Endodermal cell (in vitro differentiated cells): ENCODE data around the gene ELP5. TPM values are rescaled to one million over a fixed set of nuclear protein-coding genes. Genes with fewer than 3 reads are reported as not detected.

ENCODE experiments used
- DNase-seq: peaks from one replicate; pipeline ENCODE4 v3.0.0-alpha.2; 2017
- H3K27ac ChIP-seq: 2 replicates; pipeline ENCODE4 v1.5.1; 2013; ENCODE audit warnings: mild to moderate bottlenecking, low read depth, low read length, moderate library complexity
- H3K27me3 ChIP-seq: 2 replicates; pipeline ENCODE4 v1.6.1; 2013; ENCODE audit warnings: mild to moderate bottlenecking, low read length, moderate library complexity; ENCODE audit not compliant: insufficient read depth, control insufficient read depth, poor library complexity, severe bottlenecking
- H3K36me3 ChIP-seq: 2 replicates; pipeline ENCODE4 v1.7.0; 2013; ENCODE audit warnings: mild to moderate bottlenecking, low read length, moderate library complexity; ENCODE audit not compliant: control insufficient read depth, insufficient read depth
- H3K4me1 ChIP-seq: one replicate; pipeline ENCODE4 v1.7.0; 2013; ENCODE audit warnings: low read length; ENCODE audit not compliant: control insufficient read depth, insufficient read depth
- H3K4me3 ChIP-seq: 2 replicates; pipeline ENCODE4 v1.5.1; 2013; ENCODE audit warnings: mild to moderate bottlenecking, low read length, moderate library complexity
- H3K9ac ChIP-seq: 2 replicates; pipeline ENCODE4 v1.6.1; 2013; ENCODE audit warnings: mild to moderate bottlenecking, low read length, moderate library complexity; ENCODE audit not compliant: poor library complexity, severe bottlenecking; ENCODE audit errors: extremely low read depth
- H3K9me3 ChIP-seq: 2 replicates; pipeline ENCODE4 v1.6.1; 2013; ENCODE audit warnings: mild to moderate bottlenecking, low read length, moderate library complexity; ENCODE audit not compliant: control insufficient read depth
- H3K27ac Mint-ChIP-seq: 2 replicates; pipeline ENCODE4 v1.8.0; 2020; ENCODE audit warnings: mixed read lengths
- H3K27me3 Mint-ChIP-seq: 2 replicates; pipeline ENCODE4 v1.8.0; 2021; ENCODE audit warnings: mild to moderate bottlenecking, mixed read lengths; ENCODE audit not compliant: insufficient read depth
- H3K36me3 Mint-ChIP-seq: 2 replicates; pipeline ENCODE4 v1.8.0; 2020; ENCODE audit warnings: low read depth, mixed read lengths
- H3K4me1 Mint-ChIP-seq: 2 replicates; pipeline ENCODE4 v1.8.0; 2020; ENCODE audit warnings: mixed read lengths
- H3K4me3 Mint-ChIP-seq: 2 replicates; pipeline ENCODE4 v1.8.0; 2020; ENCODE audit warnings: mild to moderate bottlenecking, moderate library complexity, mixed read lengths
- H3K9me3 Mint-ChIP-seq: 2 replicates; pipeline ENCODE4 v1.8.0; 2020; ENCODE audit warnings: mild to moderate bottlenecking, mixed read lengths
- WGBS, 2 experiments: methylation state at CpG; one replicate each; pipeline versions ENCODE4 v1.1.5 to v1.1.7; 2013; ENCODE audit warnings: missing lambda C conversion rate in 2 of 2, mixed read lengths in 1 of 2; ENCODE audit not compliant: insufficient coverage in 1 of 2, insufficient read length in 1 of 2; 5-methylcytosine and 5-hydroxymethylcytosine counted together
- total RNA-seq, 2 donors: library from RNA; stranded (reverse); fragmentation: NEBNext Ultra II Directional in 1 of 2; extraction: Animal tissue kit (Norgen Biotek cat#: 25700) in 1 of 2; gene quantifications; 2 replicates in 1 of 2; 3 replicates in 1 of 2; pipeline ENCODE4 v1.2.1, GENCODE V29; 2021
- TF ChIP-seq, protein P1 (sequence below): fragments of 200-600 bp; sonication (generic); conservative IDR thresholded peaks from 2 replicates; pipeline ENCODE4 v1.5.0; 2021; ENCODE audit warnings: antibody characterized with exemption, mild to moderate bottlenecking

The ELP5 gene
- total RNA-seq, 2 donors from 2014 or later = 45.3 to 68.0 TPM

DNA sequence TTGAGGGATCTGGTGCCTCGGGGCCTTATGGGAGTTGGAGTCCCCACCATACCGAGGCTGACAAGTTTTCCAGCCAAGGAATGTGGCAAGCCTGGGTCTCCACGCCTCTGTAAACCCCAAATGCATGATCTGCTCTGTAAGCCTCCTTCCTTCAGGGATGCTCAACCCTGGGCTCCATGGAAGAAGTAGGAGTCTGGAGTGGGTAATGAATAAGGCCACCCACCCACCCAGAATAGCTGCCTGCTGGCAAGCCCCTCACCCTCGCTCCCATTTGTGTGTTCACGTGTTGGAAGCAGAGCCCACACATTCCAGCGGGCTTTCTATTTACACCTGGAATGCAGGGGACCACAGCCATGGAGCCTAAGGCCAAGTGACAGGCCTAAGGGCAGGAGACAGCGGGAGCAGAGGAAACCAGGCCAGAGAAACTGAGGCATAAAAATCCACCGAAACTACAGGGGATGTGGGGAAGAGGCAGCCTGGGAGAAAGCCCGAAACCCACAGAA is 36.8 kb upstream of the ELP5 start:
- H3K36me3 ChIP-seq = no peaks in the 10 kb centered on the region
- peaks cover 44% of the 10 kb centered on the region for H3K4me1 Mint-ChIP-seq
- H3K4me3 Mint-ChIP-seq = peak overlapping the region; percentile 58
- H3K36me3 Mint-ChIP-seq = no peaks in the 10 kb centered on the region
- TF ChIP-seq, protein P1, sequence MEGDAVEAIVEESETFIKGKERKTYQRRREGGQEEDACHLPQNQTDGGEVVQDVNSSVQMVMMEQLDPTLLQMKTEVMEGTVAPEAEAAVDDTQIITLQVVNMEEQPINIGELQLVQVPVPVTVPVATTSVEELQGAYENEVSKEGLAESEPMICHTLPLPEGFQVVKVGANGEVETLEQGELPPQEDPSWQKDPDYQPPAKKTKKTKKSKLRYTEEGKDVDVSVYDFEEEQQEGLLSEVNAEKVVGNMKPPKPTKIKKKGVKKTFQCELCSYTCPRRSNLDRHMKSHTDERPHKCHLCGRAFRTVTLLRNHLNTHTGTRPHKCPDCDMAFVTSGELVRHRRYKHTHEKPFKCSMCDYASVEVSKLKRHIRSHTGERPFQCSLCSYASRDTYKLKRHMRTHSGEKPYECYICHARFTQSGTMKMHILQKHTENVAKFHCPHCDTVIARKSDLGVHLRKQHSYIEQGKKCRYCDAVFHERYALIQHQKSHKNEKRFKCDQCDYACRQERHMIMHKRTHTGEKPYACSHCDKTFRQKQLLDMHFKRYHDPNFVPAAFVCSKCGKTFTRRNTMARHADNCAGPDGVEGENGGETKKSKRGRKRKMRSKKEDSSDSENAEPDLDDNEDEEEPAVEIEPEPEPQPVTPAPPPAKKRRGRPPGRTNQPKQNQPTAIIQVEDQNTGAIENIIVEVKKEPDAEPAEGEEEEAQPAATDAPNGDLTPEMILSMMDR = no peak
- no peaks in the 10 kb centered on the region for H3K9me3 ChIP-seq
- no peaks in the 10 kb centered on the region for H3K27me3 ChIP-seq
- H3K4me1 ChIP-seq = peaks cover 14% of the 10 kb centered on the region
- no peaks in the 10 kb centered on the region for H3K9me3 Mint-ChIP-seq
- WGBS, 2 experiments = 0 to 10% methylated on average over 4 to 9 of the region's 9 CpGs
- H3K27me3 Mint-ChIP-seq = peaks cover 4% of the 10 kb centered on the region
- H3K27ac Mint-ChIP-seq = peak overlapping the region; percentile 99
- peak overlapping the region; percentile 76 for H3K4me3 ChIP-seq
- DNase-seq = no peak
- H3K27ac ChIP-seq = peak overlapping the region; percentile 95
- H3K9ac ChIP-seq = no peak overlapping the region

DNA sequence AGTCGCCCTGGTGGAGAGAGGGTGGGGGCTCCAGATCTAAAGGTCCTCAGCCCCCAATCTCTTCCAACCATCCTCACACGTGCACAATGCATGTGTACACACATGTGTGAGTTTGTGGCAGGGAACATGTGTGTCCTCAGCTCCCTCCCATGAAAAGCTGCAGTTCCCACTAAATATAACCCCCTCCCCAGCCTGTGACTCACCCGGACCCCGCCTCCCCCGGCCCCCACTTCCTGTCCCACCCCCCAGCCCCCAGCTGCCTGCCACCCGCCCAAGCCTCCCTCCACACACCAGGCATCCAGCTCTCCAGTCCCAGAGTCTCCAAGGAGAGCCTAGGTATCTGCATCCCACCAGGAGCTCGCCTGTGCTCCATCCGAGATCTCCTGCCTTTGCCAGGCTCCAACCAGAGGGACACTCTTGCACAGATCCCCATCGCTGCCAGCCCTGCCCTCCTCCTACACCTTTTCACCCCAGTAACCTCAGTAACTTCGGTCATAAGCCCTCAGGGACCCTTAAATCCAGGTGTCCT is 36.3 kb upstream of the ELP5 start:
- Histone ChIP-seq H3K27me3 (no peaks in the 10 kb centered on the region), H3K36me3 (no peaks in the 10 kb centered on the region), H3K4me1 (peaks cover 14% of the 10 kb centered on the region), H3K9ac (no peak overlapping the region), H3K27ac (peak overlapping the region; percentile 95), H3K9me3 (no peaks in the 10 kb centered on the region), H3K4me3 (peak overlapping the region; percentile 78)
- peak overlapping the region; percentile 58 for H3K4me3 Mint-ChIP-seq
- peaks cover 48% of the 10 kb centered on the region for H3K4me1 Mint-ChIP-seq
- peak overlapping the region; percentile 99 for H3K27ac Mint-ChIP-seq
- no peaks in the 10 kb centered on the region for H3K36me3 Mint-ChIP-seq
- TF ChIP-seq, protein P1 = no peak
- H3K9me3 Mint-ChIP-seq = no peaks in the 10 kb centered on the region
- 15 to 30% methylated on average over 4 to 7 of the region's 10 CpGs for WGBS, 2 experiments
- peak; percentile 84 for DNase-seq
- peaks cover 4% of the 10 kb centered on the region for H3K27me3 Mint-ChIP-seq

GRCh38 chr17:7216242-7217112 is 35.5 kb upstream of the ELP5 start:
- Mint-ChIP-seq H3K9me3 (no peaks in the 10 kb centered on the region), H3K27me3 (peaks cover 4% of the 10 kb centered on the region), H3K4me3 (peak overlapping the region; percentile 58), H3K27ac (peak overlapping the region; percentile 93), H3K4me1 (peaks cover 55% of the 10 kb centered on the region), H3K36me3 (peaks cover 5% of the 10 kb centered on the region)
- H3K4me3 ChIP-seq = peak overlapping the region; percentile 78
- no peak for DNase-seq
- WGBS, 2 experiments = 24 to 60% methylated on average over 1 to 7 of the region's 7 CpGs
- TF ChIP-seq, protein P1 = no peak
- no peaks in the 10 kb centered on the region for H3K9me3 ChIP-seq
- peaks cover 5% of the 10 kb centered on the region for H3K36me3 ChIP-seq
- no peaks in the 10 kb centered on the region for H3K27me3 ChIP-seq
- H3K9ac ChIP-seq = no peak overlapping the region
- peaks cover 16% of the 10 kb centered on the region for H3K4me1 ChIP-seq
- peak overlapping the region; percentile 64 for H3K27ac ChIP-seq
